Putamen (tissue), 1 donor: ENCODE measurements around the gene ARFGAP3.
"Not testable (repeated sequence)": the region's sequence is repeated elsewhere in the genome, so short reads cannot be mapped to it uniquely, and the experiment has no call there.

Source experiments
- DNase-seq: peaks from one replicate; pipeline ENCODE4 v3.0.0-alpha.2; 2016; ENCODE audit warnings: low spot score

ARFGAP3 gene

DNA sequence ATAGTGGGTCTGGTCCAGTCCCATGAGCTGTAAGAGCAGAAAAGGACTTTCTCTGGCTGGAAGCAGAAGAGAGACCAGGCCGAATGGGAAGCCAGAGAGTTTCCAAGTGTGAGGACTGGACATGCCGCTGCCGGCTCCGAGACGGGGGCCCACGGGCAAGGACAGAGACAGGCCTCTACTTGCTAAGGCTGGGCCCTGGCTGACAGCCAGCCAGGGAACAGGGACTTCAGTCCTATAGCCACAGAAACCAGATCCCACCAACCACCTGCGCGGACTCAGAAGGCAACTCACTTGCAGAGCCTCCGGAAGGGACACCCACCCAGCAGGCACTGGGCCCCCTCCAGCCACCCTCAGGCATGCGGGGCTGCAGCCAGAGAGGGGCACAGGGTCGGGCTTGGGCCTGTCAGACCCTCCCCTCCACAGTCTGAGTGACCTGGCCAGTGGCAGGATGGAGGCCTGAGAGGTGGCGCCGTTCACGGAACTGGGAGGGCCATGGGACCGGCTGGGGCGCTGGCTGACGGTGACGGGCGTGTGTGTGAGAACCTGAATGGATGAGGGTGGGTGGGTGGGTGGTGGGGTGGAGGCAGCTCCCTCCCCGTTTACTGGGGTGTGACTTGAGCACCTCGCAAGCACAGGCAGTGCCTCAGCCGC, 88.6 kb downstream of the ARFGAP3 start:
- DNase-seq = no peak

DNA sequence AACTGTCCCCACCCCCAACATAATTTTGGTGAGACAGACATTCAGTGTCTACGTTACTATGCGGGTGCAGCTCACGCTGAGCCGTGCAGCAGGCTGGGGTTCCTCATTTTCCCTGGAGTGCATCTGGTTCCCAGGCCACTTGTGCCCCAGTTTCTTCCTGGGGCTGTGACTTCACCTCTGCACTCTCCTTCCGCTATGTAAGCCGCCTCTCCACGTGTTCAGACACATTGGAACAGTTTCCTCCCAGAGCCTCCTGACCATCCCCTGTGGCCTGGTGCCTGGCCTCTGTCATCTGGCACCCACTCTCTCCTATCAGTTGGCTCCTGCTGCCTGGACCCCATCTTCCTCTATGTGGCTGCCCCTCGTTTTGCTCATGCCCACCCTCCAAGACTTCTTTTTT, 90.2 kb downstream of the ARFGAP3 start:
- DNase-seq = no peak

DNA sequence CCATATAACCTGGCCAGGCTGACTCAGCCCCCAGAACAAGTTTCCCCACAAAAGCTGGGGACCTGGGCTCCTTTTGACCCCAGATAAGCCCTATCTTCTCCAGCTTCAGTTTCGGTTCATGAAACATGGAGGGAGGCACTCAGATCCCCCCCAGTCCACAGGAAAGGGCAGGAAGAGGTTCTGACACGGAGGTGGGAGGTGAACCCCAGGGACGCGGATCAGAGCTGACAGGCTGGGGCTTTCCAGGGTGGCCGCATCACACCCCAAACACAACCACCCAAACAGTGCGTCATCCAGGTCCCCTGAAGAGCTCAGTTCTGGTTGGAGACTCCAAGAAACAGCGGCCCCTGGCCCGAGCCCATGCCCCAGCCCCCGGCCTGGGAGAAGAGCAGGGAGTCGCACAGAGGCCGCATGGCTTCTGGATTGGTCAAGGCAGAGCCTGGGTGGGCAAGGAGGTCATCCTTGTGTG, 92.1 kb downstream of the ARFGAP3 start:
- DNase-seq = no peak

DNA sequence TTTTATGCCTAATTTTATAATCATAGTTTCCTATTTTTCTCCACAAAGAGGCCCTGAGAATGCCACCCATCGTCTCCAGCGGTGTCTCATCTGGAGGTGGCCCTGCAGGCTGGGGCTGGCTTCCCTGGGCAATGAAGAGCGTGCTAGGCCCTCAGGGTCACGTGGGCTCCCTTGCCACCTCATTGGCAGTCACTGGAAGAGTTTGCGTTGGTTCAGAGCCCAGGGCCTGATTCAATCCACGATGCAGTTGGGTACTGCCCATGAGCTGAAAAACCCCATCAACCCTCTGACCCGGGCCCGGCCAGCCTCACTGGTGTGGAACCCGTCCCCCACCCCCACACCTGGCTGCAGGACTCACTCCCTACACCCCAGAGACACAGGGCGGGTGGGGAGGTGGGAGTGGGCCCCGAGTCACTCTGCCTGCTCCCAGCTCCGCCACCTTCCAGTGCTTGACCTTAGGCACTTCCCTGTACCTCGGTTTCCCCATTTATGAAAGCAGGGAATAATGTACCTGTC, 93.0 kb downstream of the ARFGAP3 start:
- no peak for DNase-seq

DNA sequence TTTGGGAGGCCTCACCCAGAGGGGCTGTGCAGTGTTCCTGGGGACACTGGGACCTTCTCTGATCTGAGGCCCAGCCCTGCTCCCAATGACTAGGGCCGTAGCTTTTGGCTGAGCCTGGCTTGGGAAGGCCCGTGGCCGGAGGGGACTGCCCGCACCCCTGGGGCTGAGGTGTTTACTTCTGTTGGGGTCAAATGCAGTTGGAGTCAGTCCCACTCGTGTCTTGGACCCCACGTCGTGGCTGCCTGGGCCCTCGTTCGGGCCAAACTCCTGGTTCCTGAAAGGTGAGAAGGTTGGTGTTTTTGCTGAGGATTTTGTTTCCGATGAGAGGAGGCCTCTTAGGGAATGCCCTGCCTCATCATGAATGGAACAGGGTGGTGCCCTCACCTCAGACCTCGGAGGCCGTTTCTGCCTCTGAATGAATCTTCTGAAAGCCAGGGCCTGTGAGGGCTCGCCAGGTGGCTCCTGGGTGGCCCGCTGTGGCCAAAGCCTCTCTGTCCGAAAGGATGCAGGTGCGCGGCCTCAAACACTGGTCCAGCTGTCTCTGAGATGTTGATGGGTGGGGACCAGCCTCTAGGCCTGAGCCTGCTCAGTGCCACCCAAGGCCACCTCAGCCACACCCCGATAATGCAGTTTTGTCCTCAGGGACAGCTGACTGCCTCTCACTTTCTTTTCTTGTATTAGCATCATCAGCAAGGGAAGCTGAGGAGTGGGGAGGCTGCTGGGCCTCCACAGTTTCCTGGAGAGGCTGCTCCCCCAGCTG, 96.1 kb downstream of the ARFGAP3 start:
- DNase-seq = no peak

DNA sequence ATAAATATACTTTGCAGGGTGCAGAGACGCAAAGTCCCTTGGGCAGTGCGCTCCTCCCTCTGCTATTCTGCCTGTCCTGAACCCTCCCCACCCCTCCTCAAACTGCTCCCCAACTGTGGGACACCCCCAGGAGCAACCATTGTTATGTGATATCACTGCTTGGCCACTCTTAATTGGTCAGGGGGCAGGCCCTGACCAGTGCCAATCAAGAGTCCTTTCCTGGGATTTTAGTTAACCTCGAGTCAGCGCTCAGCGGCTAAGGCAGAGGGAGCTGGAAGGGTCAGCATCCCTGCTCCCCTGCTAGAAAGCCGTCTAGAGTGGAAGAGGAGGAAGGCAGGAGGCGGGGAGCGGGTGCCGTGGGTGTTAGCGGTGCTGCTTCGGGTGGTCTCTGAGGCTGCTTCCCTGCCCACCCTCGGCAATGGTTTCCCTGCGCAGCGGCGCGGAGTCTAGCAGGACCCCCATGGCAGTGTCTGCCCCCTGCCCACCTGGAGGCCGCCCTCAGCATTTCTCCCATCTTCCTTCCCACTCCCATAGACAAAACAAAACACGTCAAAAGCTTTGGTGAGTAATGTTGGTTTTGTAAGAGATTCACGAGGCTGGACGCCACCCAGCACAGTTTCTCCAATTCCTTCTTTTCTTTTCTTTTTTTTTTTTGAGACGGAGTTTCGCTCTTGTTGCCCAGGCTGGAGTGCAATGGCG, 98.0 kb downstream of the ARFGAP3 start:
- no peak for DNase-seq

DNA sequence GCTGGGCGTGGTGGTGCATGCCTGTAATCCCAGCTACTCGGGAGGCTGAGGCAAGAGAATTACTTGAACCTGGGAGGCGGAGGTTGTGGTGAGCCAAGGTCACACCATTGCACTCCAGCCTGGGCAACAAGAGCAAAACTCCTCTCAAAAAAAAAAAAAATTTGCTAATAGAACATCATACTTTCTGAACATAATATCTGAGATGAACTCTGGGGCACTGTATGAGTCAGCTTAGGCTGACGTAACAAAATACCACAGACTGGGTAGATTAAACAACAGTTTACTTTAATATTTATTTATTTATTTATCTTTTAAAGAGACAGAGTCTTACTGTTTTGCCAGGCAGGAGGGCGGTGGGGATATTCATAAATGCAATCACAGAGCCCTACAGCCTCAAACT, 101.5 kb downstream of the ARFGAP3 start:
- not testable (repeated sequence) for DNase-seq

DNA sequence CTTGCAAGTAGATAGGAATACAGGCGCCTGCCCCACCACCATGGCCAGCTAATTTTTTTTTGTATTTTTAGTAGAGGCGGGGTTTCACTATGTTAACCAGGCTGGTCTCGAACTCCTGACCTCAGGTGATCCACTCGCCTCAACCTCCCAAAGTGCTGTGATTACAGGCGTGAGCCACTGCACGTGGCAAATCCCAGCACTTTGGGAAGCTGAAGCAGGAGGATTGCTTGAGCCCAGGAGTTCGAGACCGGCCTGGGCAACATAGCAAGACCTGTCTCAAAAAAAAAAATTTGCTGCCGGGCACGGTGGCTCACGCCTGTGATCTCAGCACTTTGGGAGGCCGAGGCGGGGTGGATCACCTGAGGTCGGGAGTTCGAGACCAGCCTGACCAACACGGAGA, 102.0 kb downstream of the ARFGAP3 start:
- DNase-seq = not testable (repeated sequence)

DNA sequence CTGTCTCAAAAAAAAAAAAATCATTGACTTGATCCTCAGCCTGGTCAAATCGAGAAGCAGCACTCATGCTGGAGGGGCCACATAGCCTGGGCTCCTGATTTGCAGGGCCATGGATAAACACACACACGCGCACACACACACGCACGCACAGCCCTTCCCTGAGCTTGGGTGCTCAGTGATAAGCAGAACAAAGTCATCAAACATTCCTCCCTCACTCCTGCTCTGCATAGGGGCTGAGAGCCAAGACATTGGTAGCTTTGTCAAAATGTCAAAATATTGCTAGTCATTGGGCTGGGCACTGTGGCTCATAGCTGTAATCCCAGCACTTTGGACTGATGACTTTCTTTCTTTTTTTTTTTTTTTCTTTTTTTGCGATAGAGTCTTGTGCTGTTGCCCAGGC, 102.4 kb downstream of the ARFGAP3 start:
- no peak for DNase-seq

DNA sequence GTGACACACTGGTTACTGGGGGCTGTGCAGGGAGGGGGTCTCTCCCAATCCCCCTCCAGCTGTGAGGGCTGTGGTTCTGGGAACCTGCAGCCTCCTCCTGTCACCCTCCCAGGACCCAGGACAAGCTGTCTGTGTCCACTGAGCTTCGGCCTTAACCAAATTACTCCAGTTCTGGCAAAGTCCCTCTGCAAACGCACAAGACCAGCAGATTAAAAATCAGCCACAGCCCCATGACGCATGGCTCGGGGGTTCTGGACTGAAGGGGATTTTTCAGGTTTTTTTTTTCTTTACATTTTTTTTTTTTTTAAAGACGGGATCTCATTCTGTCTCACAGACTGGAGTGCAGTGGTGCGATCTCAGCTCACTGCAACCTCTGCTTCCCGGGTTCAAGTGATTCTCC, 104.2 kb downstream of the ARFGAP3 start:
- no peak for DNase-seq

DNA sequence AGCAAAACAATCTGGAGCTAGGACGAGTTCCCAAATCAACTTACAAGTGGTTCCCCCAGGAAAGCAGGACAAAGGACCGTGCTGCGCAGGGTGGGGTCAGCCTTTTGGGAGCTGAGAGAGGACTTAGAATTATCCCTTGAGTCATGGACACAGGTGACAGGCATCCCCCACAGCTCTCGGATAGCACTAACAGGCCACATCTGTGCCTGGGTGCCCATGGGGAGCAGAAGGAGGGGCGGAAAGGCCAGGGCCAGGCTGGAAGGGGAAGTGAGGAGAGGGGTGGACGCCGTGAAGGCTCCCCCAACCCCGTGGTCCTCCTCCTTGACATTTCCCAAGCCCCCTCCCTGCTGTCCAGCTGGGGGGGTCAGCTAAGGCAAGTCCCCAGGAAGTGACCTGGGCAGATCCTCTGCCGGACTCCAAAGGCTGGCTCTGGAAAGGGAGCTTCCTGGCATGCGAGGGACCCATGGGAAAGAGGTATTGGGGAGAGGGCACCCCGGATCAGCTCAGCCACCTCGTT, 104.8 kb downstream of the ARFGAP3 start:
- DNase-seq = no peak

DNA sequence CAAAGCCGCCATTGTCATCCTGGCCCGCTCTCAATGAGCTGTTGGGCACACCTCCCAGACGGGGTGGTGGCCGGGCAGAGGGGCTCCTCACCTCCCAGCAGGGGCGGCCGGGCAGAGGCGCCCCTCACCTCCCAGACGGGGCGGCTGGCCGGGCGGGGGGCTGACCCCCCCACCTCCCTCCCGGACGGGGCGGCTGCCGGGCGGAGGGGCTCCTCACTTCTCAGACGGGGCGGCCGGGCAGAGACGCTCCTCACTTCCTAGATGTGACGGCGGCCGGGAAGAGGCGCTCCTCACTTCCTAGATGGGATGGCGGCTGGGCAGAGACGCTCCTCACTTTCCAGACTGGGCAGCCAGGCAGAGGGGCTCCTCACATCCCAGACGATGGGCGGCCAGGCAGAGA, 106.7 kb downstream of the ARFGAP3 start:
- not testable (repeated sequence) for DNase-seq

DNA sequence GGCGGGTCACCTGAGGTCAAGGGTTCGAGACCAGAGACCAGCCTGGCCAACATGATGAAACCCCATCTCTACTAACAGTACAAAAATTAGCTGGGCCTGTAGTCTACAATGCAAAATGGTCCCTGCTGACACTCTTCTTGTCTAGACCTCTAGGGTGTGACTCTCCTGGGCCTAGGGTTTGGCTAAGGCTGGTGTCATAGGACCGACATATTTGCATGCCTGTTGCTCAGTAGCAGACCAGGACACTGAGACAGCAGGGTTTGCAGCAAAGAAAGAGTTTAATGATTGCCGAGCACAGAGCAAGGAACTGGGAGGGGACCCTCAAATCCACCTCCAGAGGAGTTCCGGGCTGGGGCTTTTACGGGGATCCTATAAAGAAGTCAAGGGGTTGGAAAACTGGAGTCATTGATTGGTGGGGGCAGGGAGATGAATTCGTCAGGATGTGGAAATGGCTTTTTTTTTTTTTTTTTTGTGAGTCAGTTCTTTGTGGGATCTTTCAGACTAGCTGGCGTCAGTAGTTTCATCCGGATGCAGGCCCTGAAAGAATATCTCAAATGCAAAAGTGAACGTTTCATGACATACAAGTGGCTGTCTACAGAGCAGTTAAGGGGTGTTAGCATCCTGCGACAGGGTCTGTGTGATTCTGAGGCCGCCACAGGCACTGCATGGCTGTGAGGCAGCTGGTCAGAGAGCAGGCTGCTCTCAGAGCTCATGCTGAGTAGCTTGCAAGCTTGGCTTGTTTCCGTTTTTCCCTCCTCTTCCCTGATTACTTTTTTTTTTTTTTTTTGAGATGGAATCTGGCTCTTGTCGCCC, 109.2 kb downstream of the ARFGAP3 start:
- DNase-seq = no peak
